Measurements from ENCODE around the gene GNAT2. TPM values are rescaled to one million over a fixed set of nuclear protein-coding genes. Genes with fewer than 3 reads are reported as not detected.

Gene GNAT2
- total RNA-seq, 1 experiment from 2014 or later, result 0.52 TPM

DNA sequence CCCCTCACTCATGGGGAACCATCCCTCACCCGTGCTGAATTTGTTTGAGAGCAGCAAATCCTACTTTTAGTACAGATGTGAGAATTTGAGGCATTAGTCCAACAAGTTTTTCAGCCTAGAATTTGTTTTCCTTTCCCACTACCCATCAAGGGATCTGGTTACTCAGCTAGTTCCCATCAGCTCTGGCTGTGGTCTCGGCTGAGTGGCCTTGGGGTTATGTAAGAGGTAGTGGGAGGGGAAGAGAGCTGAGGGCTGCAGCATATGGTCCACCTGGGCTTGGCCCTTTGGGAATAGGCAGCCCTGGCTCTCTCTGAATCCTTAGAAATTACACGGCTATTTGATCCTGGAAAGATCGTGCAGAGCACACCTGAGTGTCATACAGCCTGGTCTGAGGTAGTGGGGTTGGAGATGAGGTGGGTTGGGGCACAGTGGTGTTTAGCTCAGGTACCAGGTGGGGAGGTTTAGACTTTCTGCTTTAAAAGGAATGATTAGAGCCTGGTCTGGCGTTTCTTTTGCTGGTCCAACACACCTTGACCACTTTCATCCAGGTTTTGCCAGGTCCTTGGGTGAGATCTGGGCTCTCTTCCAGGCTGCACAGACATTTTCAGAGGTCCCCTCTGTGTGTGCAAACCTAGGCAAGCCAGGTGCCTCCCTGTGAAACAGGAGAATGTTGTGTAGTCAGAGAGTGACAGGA, 40.7 kb upstream of the GNAT2 start:
- BruUV-seq (replicated peaks), result no TSS peak
- Histone ChIP-seq H3F3A (ENCODE audit: insufficient read depth, low read depth) (peaks cover 22% of the 10 kb centered on the region; the same call in 1 of the 2 replicates), H3K4me3 (no peak overlapping the region), H3K27ac (no peak overlapping the region), H3K36me3 (ENCODE audit: low read depth) (no peaks in the 10 kb centered on the region), H3K27me3 (ENCODE audit: insufficient read depth, low read depth) (no peaks in the 10 kb centered on the region), H2AFZ (no peak overlapping the region), H3K4me1 (replicated peaks; ENCODE audit: insufficient read depth) (peaks cover 50% of the 10 kb centered on the region), H3K9me3 (ENCODE audit: insufficient read depth, low read depth) (no peaks in the 10 kb centered on the region), H3K9me2 (ENCODE audit: insufficient read depth) (no peaks in the 10 kb centered on the region), H3K79me2 (ENCODE audit: low read depth) (no peaks in the 10 kb centered on the region), H3K4me2 (no peak overlapping the region), H4K20me1 (ENCODE audit: insufficient read depth) (no peaks in the 10 kb centered on the region)
- DNase-seq, result no peak
- CTCF ChIA-PET, result interaction anchor here (0.6 kb wide), 1 partner anchor 130 kb away, joined by 4 read pairs; no protein-coding TSS in a partner anchor
- POLR2A ChIA-PET (ENCODE audit: unreplicated experiment), result no interaction called here
- TF ChIP-seq, protein P1, sequence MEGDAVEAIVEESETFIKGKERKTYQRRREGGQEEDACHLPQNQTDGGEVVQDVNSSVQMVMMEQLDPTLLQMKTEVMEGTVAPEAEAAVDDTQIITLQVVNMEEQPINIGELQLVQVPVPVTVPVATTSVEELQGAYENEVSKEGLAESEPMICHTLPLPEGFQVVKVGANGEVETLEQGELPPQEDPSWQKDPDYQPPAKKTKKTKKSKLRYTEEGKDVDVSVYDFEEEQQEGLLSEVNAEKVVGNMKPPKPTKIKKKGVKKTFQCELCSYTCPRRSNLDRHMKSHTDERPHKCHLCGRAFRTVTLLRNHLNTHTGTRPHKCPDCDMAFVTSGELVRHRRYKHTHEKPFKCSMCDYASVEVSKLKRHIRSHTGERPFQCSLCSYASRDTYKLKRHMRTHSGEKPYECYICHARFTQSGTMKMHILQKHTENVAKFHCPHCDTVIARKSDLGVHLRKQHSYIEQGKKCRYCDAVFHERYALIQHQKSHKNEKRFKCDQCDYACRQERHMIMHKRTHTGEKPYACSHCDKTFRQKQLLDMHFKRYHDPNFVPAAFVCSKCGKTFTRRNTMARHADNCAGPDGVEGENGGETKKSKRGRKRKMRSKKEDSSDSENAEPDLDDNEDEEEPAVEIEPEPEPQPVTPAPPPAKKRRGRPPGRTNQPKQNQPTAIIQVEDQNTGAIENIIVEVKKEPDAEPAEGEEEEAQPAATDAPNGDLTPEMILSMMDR (conservative IDR thresholded peaks at IDR 0.05), result no peak
- TF ChIP-seq EZH2 (IDR thresholded peaks at IDR 0.05; ENCODE audit: low read depth), result no peak
- intact Hi-C loops (cut with micrococcal nuclease; ENCODE audit: unreplicated experiment), result loop anchor here (5.0 kb wide), 1 partner anchor 57 kb away; no protein-coding TSS in a partner anchor

DNA sequence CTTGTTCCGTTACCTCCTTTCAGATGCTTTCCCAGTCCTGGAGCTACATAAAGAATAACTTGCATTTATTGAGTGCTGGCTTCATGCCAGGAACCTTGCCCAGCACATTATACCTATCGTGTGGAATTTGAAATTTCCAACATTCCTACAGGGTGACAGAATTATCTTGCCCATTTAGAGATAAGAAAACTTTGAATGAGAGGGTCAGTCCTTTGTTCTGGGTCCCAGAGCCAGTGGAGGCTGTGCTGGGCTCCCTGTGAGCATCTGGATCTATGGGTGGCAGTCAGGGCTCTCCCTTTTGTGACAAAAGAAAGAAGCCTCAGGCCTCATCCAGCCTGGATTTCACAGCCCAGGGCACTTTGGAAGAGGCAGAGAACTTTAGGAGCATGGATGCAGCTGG, 39.7 kb upstream of the GNAT2 start:
- H3K4me1 ChIP-seq (replicated peaks; ENCODE audit: insufficient read depth), result peaks cover 47% of the 10 kb centered on the region
- no peaks in the 10 kb centered on the region for H3K79me2 ChIP-seq (ENCODE audit: low read depth)
- H2AFZ ChIP-seq, result no peak overlapping the region
- DNase-seq, result peak; percentile 44 to 71
- TF ChIP-seq, protein P1 (conservative IDR thresholded peaks at IDR 0.05), result no peak
- no peak for TF ChIP-seq EZH2 (IDR thresholded peaks at IDR 0.05; ENCODE audit: low read depth)
- no peak overlapping the region for H3K4me3 ChIP-seq
- H3K9me3 ChIP-seq (ENCODE audit: insufficient read depth, low read depth), result 0 out of 2 replicates have a peak, but pooled peaks cover 3% of the 10 kb centered on the region
- intact Hi-C loops (cut with micrococcal nuclease; ENCODE audit: unreplicated experiment), result loop anchor here (5.0 kb wide), 1 partner anchor 58 kb away; no protein-coding TSS in a partner anchor
- no TSS peak for BruUV-seq (replicated peaks)
- no peaks in the 10 kb centered on the region for H3K36me3 ChIP-seq (ENCODE audit: low read depth)
- H3K27ac ChIP-seq, result no peak overlapping the region
- H3K9me2 ChIP-seq (ENCODE audit: insufficient read depth), result no peaks in the 10 kb centered on the region
- H3K4me2 ChIP-seq, result peak overlapping the region; percentile 28
- POLR2A ChIA-PET (ENCODE audit: unreplicated experiment), result interaction anchor here (0.6 kb wide), 1 partner anchor 59 kb away, joined by 3 read pairs; no protein-coding TSS in a partner anchor
- CTCF ChIA-PET, result interaction anchor here (0.6 kb wide), 1 partner anchor 129 kb away, joined by 4 read pairs; no protein-coding TSS in a partner anchor
- H3K27me3 ChIP-seq (ENCODE audit: insufficient read depth, low read depth), result no peaks in the 10 kb centered on the region
- H4K20me1 ChIP-seq (ENCODE audit: insufficient read depth), result no peaks in the 10 kb centered on the region
- peaks cover 15% of the 10 kb centered on the region; the same call in 1 of the 2 replicates for H3F3A ChIP-seq (ENCODE audit: insufficient read depth, low read depth)

DNA sequence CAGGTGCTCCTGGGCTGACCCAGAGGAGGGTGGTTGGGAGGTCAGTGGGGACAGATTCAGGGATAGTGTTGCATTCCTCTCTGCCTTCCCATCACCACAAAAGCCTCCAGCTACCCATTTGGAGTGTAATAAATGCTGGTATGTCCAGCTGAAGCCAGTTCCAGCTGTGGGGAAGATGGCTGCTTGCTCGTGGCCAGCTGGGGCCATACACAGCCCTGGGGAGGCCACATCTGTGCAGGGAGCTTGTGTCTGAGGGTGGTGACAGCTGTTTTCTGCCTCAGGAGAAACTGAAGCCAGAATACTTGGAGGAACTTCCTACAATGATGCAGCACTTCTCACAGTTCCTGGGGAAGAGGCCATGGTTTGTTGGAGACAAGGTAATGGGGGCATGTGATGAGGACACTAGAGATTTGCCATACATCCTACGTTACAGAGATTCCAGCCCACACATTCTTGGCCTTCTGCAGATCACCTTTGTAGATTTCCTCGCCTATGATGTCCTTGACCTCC, 39.2 kb upstream of the GNAT2 start:
- POLR2A ChIA-PET (ENCODE audit: unreplicated experiment), result no interaction called here
- TF ChIP-seq, protein P1 (conservative IDR thresholded peaks at IDR 0.05), result no peak
- no peak for TF ChIP-seq EZH2 (IDR thresholded peaks at IDR 0.05; ENCODE audit: low read depth)
- 0 out of 2 replicates have a peak, but pooled peaks cover 3% of the 10 kb centered on the region for H3K9me3 ChIP-seq (ENCODE audit: insufficient read depth, low read depth)

More for the DNA sequence above, 39.2 kb upstream of the GNAT2 start:
- peaks cover 16% of the 10 kb centered on the region; the same call in 1 of the 2 replicates for H3F3A ChIP-seq (ENCODE audit: insufficient read depth, low read depth)
- no peaks in the 10 kb centered on the region for H3K9me2 ChIP-seq (ENCODE audit: insufficient read depth)
- peaks cover 42% of the 10 kb centered on the region for H3K4me1 ChIP-seq (replicated peaks; ENCODE audit: insufficient read depth)
- H2AFZ ChIP-seq, result no peak overlapping the region
- no peaks in the 10 kb centered on the region for H3K79me2 ChIP-seq (ENCODE audit: low read depth)
- H4K20me1 ChIP-seq (ENCODE audit: insufficient read depth), result no peaks in the 10 kb centered on the region
- no peaks in the 10 kb centered on the region for H3K27me3 ChIP-seq (ENCODE audit: insufficient read depth, low read depth)
- CTCF ChIA-PET, result no interaction called here
- no TSS peak for BruUV-seq (replicated peaks)
- H3K4me2 ChIP-seq, result peak overlapping the region; percentile 28
- no peak overlapping the region for H3K4me3 ChIP-seq
- no peak overlapping the region for H3K27ac ChIP-seq
- no peaks in the 10 kb centered on the region for H3K36me3 ChIP-seq (ENCODE audit: low read depth)
- intact Hi-C loops (cut with micrococcal nuclease; ENCODE audit: unreplicated experiment), result loop anchor here (5.0 kb wide), 1 partner anchor 59 kb away; no protein-coding TSS in a partner anchor
- DNase-seq, result no peak

Measured in PC-9 (cell line).